ENCODE measurements around the gene SSBP3. TPM values are rescaled to one million over a fixed set of nuclear protein-coding genes. Genes with fewer than 3 reads are reported as not detected.

The SSBP3 gene
- total and polyA plus RNA-seq, 9 of the 15 experiments (the other 6 are each of a cell fraction or from before 2014, with no cell fraction given), result 8.7 to 108 (median 33.8) TPM

DNA sequence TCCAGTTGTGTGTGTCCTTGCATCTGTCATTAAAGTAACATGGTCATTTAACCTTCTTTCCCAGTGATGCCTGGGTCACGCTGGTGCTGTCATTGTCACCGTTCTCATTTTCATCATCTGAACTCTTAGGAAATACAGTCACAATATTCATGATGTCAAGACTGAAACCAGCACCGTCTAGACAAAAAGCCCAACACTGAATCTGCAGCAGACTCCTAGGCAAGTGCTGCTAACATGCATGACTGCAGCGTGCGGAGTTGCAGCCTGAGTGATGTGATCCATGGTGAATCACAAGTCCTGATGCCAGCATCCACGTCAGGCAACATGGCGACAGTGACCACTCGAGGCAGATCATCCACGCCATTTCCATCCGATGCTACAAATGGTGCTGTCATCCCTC, 168.6 kb downstream of the SSBP3 start:
- in situ Hi-C loops (cut with MboI) (no loop called here), intact Hi-C loops (cut with micrococcal nuclease) (no loop called here)
- no peak overlapping the region for H3K4me3 ChIP-seq
- TF ChIP-seq ELF2 (CRISPR knock-in tag; IDR thresholded peaks at IDR 0.05) (no peak), CHD2 (IDR thresholded peaks at IDR 0.05; ENCODE audit: low read depth, low read length) (no peak), MTA3 (IDR thresholded peaks at IDR 0.05; ENCODE audit: borderline replicate concordance) (no peak), MCM3 (IDR thresholded peaks at IDR 0.05) (no peak), ELF4 (CRISPR knock-in tag; IDR thresholded peaks at IDR 0.05) (no peak), JUND (IDR thresholded peaks at IDR 0.05; ENCODE audit: borderline replicate concordance, low read depth, low read length) (no peak), JUND (tag; IDR thresholded peaks at IDR 0.05; ENCODE audit: borderline replicate concordance, low read depth, low read length) (no peak), RBM39 (optimal IDR thresholded peaks at IDR 0.05; ENCODE audit: low read depth, low read length) (no peak), ZBTB8A (IDR thresholded peaks at IDR 0.05; ENCODE audit: partially characterized antibody) (no peak), SIRT6 (IDR thresholded peaks at IDR 0.05; ENCODE audit: low read depth, low read length) (no peak)
- no peak overlapping the region for H2AFZ ChIP-seq (ENCODE audit: low read depth, low read length)
- no peaks in the 10 kb centered on the region for H3K9me1 ChIP-seq (ENCODE audit: control insufficient read depth, insufficient read depth, low read length)
- no peaks in the 10 kb centered on the region for H3K79me2 ChIP-seq (ENCODE audit: control insufficient read depth, insufficient read depth, low read length)
- ChIA-PET CTCF (ENCODE audit: low intra/inter-chr PET ratio) (no interaction called here), POLR2A (interaction anchor here (1.0 kb wide), 1 partner anchor 37 kb away, joined by 3 read pairs; the partner anchor contains the start of gene MRPL37)
- peak; percentile 35 for FAIRE-seq
- 93% methylated on average over 10 of the region's 10 CpGs for WGBS (ENCODE audit: insufficient coverage, low coverage, missing lambda C conversion rate)
- no TSS peak for BruUV-seq (replicated peaks)
- no peaks in the 10 kb centered on the region for H3K4me1 ChIP-seq (replicated peaks in 1 of 2; ENCODE audit: control insufficient read depth in 2 of 2, insufficient read depth in 2 of 2, low read length in 2 of 2)
- no peaks in the 10 kb centered on the region for H3K9me3 ChIP-seq (replicated peaks; ENCODE audit: control insufficient read depth, insufficient read depth, low read depth, low read length)
- DNase-seq (ENCODE audit: extremely low read depth in 1 of 4, low spot score in 3 of 4), result no peak
- ATAC-seq, result no peak
- H3K9ac ChIP-seq (ENCODE audit: insufficient read depth in 1 of 2, low read depth in 2 of 2, low read length in 2 of 2), result 0 out of 4 replicates have a peak overlapping the region, but pooled peaks of 1 of the 2 experiments have one; percentile 65
- H3K4me2 ChIP-seq (ENCODE audit: insufficient read depth, low read length), result no peak overlapping the region
- H4K20me1 ChIP-seq (replicated peaks; ENCODE audit: control insufficient read depth, insufficient read depth, low read length), result no peaks in the 10 kb centered on the region
- no peaks in the 10 kb centered on the region for H3K27me3 ChIP-seq (ENCODE audit: control insufficient read depth in 2 of 2, insufficient read depth in 2 of 2, low read length in 2 of 2)
- peaks cover 57% of the 10 kb centered on the region for H3K36me3 ChIP-seq (ENCODE audit: control insufficient read depth, insufficient read depth, low read length)
- H3K27ac ChIP-seq (ENCODE audit: extremely low read depth, low read depth, low read length), result no peak overlapping the region
